ENCODE data around the gene SYT12. TPM values are rescaled to one million over a fixed set of nuclear protein-coding genes. Genes with fewer than 3 reads are reported as not detected.

The SYT12 gene
- total and polyA plus RNA-seq, 2 donors from 2014 or later: 0.13 to 4.2 TPM

Small RNAs within 50 kb of the gene (microRNA-seq; reads per million reads assigned to microRNA genes)
- not detected for gene MIR6860

Other genes starting within 250 kb of the SYT12 start
- gene RCE1, start 179.7 kb upstream of the SYT12 start, total RNA-seq: 22.3 TPM
- gene RCE1, start 179.7 kb upstream of the SYT12 start, polyA plus RNA-seq (ENCODE audit: insufficient read depth, low read depth, low replicate concordance): 13.8 TPM
- 22.3 TPM for gene LRFN4, start 166.1 kb upstream of the SYT12 start, total RNA-seq
- gene LRFN4, start 166.1 kb upstream of the SYT12 start, polyA plus RNA-seq (ENCODE audit: insufficient read depth, low read depth, low replicate concordance): 6.8 TPM
- gene PC, start 64.8 kb upstream of the SYT12 start, total RNA-seq: 20.8 TPM
- gene PC, start 64.8 kb upstream of the SYT12 start, polyA plus RNA-seq (ENCODE audit: insufficient read depth, low read depth, low replicate concordance): 95.2 TPM
- not detected for gene C11orf86, start 47.8 kb upstream of the SYT12 start, total RNA-seq
- gene C11orf86, start 47.8 kb upstream of the SYT12 start, polyA plus RNA-seq (ENCODE audit: insufficient read depth, low read depth, low replicate concordance): 0.92 TPM
- gene RHOD, start 33.7 kb downstream of the SYT12 start, total RNA-seq: 20.9 TPM
- 50.2 TPM for gene RHOD, start 33.7 kb downstream of the SYT12 start, polyA plus RNA-seq (ENCODE audit: insufficient read depth, low read depth, low replicate concordance)
- 82.6 TPM for gene KDM2A, start 96.1 kb downstream of the SYT12 start, total RNA-seq
- gene KDM2A, start 96.1 kb downstream of the SYT12 start, polyA plus RNA-seq (ENCODE audit: insufficient read depth, low read depth, low replicate concordance): 16.2 TPM
- 80.8 TPM for gene GRK2, start 243.3 kb downstream of the SYT12 start, total RNA-seq
- 28.2 TPM for gene GRK2, start 243.3 kb downstream of the SYT12 start, polyA plus RNA-seq (ENCODE audit: insufficient read depth, low read depth, low replicate concordance)